Lower leg skin (tissue), 3 donors: ENCODE measurements around the gene ARRDC1.

ENCODE experiments used
- POLR2A ChIP-seq, 2 donors: fragments of 450-650 bp; IDR thresholded peaks; one replicate each; pipeline ENCODE4 v1.6.1; 2016 to 2017; ENCODE audit warnings: antibody characterized with exemption in 2 of 2, mild to moderate bottlenecking in 1 of 2, moderate library complexity in 1 of 2
- TF ChIP-seq, protein P1 (sequence below), 3 donors: fragments of 450-650 bp; IDR thresholded peaks; one replicate each; pipeline ENCODE4 v1.5.1; 2016; ENCODE audit warnings: antibody characterized with exemption in 3 of 3, mild to moderate bottlenecking in 3 of 3, moderate library complexity in 2 of 3

DNA sequence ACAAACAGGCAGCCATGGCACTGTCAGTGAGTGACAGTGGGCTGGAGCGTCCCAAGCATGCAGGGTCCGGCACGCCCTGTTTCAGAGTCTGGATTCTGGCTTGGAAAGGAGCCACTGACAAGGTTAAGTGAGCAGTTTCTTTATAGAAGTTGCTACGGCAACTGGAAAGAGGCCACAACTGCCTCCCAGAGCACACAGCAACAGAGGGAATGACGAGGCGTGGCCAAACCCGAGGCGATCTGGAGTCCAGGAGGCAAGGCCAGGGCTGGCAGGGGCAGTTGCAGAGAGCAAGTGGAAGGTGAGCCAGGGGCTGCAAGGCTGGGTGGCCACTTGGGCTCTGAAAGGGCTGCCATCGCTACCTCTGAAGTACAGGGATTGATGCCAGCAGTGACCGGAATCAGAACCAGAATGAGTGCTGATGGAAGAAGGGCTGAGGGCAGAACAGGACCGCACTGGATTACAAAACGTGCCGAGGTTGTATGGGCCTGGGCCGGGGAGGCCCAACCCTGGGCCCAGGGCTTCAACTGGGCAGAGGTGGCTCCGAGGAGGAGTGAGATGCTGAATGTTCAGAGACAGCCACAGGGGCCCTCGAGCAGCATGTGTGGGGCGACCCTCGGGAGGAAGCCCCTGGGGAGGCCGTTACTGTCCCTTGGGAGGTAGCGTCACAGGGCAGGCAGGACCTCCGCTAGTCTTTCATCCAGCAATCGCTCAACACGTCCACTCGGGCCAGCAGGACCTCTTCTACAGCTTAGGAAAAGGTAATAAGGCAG lies 49.2 kb upstream of the ARRDC1 start:
- TF ChIP-seq POLR2A (IDR thresholded peaks at IDR 0.05) = no peak
- TF ChIP-seq, protein P1, sequence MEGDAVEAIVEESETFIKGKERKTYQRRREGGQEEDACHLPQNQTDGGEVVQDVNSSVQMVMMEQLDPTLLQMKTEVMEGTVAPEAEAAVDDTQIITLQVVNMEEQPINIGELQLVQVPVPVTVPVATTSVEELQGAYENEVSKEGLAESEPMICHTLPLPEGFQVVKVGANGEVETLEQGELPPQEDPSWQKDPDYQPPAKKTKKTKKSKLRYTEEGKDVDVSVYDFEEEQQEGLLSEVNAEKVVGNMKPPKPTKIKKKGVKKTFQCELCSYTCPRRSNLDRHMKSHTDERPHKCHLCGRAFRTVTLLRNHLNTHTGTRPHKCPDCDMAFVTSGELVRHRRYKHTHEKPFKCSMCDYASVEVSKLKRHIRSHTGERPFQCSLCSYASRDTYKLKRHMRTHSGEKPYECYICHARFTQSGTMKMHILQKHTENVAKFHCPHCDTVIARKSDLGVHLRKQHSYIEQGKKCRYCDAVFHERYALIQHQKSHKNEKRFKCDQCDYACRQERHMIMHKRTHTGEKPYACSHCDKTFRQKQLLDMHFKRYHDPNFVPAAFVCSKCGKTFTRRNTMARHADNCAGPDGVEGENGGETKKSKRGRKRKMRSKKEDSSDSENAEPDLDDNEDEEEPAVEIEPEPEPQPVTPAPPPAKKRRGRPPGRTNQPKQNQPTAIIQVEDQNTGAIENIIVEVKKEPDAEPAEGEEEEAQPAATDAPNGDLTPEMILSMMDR (IDR thresholded peaks at IDR 0.05) = no peak
